ENCODE measurements around the gene UBE2D2.
A peak's percentile ranks its signal among the peaks of the same experiment; 100 is the strongest.

The UBE2D2 gene

DNA sequence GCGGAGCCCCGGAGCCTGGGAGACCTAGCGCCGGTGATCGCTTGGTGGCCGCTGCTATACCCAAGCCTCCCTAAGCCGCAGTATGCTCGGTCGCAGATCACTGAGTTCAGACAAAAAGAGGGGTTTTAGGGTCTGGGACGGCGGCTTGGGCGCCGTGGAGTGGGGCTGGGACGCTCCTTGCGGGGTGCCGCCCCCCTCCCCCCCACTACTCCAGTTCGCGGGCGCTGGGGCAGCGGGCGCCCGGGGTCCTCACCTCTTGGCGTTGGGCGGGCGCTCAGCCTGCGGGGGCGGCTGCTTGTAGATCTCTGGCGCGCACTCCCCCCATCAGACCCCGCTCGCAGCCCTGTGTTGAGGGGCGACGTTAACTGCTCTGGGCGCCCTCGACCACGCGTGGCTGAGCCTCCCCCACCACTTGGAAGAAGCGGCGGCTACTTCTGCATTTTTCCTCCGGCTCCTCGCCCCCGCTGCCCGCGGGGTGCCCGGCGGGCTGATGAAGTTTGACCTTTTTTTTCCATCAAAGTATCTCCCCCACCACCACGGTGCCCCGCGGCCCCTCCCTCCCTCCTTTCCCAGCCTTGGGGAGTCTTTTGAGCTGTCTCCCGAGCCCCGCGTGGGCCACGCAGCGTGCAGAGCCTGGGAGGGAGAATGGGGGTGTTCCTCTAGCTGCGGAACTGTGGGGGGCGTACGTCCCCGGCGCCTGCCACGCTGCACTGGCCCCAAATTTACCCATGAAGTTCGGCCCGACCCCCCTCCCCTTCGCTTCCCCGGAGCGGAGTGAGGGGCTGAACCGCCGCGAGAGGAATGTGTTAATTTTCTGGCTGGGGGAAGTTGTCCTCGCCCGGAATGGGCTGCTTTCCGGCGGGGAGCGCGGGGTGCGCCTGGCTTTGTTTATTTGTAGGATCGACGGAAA lies 88.2 kb downstream of the UBE2D2 start:
- DNase-seq: no peak

DNA sequence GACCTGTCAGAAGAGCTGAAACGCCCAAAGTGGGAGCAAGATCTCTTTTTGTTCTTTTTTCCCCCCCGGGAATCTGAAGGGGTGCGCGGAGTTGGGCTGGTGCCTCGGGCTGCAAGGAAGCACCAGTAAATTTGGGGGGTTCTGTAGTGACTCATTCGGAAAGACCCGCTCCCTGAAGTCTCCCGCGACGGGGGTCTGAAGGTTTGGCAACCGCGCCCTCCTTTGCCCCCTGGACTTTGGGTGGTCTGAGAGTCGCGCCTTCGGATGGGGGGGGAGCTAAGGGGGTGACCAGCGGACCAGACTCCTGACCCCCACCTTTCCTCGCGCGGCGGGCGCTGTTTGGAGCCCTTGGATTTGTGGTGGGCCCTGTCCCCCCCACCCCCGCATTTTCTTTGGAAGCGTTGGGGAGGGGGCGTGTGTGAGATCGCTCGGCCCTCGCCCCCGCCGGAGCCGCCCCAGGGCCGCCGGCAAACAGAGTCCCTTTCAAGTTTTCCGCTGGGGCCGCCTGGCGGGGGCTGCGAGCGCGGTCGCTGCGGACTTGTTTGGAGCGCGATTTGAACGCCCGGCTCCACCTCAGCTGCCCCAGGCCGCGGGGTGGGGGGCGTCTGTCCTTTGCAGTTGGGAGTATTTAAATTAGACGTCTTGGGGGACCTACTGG lies 89.0 kb downstream of the UBE2D2 start:
- DNase-seq: no peak

DNA sequence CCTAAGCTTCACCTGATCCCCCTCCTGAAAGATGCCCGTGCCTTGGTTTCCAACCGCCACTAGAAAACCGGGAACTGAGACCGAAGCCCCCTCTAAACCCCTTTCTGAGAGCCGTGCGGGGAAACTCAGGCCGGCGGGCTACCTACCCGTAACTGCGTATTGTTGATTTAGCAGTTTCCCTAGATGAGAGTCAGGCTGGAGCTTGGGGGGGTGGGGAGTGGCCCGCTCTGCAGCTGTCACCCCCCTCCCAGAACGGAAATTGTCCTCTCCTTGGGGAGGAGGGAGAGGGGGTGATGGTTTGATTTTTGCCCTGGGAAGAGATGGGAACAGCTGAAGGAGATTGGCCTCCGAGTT lies 89.5 kb downstream of the UBE2D2 start:
- no peak for DNase-seq

DNA sequence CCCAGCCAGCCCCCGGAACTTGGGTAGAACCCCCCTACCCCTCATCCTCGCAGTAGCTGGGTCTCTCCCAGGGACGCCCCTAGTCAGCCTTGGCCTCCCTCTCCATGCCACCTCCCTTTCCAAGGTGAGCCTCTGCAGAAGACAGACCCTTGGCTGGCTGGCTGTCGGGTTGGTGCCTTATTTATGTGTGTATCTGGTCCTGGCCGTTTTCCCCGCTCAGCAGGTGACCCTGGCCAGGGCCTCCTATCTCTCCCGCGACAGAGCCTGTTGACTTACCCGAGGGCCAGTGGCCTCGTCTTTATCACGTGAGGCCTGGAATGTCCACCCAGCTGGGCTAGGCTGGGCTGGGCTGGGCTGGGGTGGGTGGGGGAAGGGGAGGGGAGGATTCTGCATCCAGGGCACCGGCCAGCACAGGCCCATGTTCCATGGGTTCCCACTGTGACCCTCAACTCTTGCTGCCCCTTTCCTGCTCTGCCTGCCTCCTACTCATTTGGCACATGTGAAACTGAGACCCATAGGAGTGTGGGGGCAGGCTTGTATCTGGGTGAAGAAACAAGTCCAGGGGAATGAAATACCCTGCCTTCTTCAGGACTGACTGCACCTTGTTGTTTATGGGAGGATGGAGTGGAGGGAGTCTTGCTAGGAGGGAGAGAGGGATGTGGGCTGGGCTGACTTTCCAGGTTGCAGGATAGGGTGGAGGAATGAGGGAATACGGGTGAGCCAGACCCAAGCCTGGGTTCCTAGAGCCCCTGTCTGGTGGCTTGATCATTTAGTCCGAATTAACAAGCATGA lies 90.1 kb downstream of the UBE2D2 start:
- DNase-seq: no peak

DNA sequence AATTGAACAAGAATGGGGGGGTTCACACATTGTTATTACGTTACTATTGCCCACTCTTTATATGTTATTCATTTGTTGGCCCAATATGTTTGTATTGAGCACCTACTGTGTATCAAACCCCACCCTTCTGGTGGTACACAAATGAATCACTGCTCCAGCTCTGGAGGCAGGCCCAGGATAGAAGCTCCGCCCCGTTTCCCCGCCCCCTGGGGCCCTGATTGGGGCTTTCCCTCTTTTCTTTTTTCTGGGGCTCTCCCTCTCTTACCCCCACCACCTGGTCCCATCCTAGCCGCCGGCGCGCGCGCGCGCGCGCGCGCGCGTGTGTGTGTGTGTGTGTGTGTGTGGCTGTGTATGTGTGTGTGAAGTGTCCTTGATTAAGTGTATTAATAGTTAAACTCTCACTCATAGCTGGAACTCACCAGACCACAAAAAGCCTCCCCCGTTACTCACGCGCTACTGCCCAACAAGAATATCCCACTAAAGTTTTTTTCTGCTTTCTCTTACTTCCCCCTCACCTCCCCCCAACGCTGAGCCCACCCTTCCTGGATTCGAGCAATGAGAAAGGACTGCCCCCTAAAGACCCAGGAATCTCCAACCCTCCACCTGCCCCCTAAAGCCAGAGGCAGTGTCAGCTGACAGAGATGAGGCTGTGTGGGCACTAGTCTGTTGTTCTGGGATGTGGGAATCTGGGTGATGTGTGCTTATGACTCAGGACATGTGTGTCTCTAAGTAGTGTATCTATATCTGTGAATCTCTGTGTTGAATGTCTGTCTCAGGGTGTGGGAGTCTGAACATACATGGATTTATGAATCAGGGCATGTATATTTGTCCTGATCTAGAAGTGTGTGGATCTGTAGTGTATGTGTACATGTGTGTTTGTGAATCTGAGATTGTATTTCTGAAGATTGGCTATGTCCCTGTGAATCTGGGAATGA lies 91.0 kb downstream of the UBE2D2 start:
- DNase-seq: peak; percentile 71

DNA sequence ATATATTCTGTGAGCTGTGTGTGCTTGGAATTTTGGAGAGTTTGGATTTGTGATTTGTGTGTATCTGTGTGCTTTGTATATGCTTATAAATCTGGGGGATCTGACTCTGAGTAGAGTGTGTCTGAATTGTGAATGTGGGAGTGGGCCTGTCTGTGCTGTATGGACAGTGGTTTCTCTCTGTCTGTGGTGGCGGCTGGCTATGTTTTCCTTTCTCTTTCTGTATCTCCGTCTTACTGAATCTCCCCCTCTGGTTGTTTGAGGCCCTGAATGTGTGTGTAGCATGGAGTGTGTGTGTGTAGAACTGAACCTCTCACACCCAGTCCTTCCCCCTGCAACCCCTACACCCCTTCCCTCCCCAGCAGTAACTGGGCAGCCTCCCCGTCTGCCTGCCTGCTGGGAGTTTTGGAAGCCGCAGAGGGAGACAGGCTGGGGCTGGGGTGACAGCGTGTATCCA lies 91.7 kb downstream of the UBE2D2 start:
- DNase-seq: no peak

DNA sequence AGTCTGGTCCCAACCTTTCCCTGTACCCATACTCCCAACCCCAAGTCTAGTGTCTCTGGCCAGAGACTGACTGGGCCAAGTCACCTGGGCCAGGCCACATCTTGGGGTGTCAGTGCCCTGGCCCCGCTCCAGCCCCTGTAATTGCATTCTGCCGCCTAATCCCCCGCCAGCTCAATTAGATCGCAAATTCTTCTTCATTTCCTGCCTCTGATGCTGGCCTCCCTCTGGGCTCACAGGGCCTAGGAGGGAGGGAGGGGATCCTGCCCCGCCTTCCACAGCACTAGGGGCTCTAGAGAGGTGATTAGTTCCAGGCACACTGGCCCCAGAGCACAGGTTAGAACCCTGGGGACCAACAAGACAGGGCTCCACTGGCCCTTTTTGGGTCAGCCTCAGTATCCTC lies 92.5 kb downstream of the UBE2D2 start:
- DNase-seq: no peak

DNA sequence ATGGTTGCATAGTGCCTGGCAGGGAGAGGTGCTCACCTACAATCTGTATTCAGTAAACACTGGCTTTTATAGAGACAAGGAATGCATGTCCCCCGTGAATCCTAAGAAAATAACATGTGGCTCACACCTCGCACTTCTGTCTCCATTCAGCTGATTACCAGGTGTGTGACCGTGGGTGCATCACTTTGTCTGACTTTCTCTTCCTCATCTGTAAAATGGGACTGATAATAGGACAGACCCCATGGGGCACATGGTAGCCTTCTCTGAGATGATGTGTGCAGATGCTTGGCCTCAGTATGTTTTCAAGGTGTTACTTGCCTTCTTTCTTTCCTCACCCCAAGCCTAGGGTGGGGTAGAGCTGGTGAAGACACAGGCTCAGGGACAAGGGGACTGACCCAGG lies 93.3 kb downstream of the UBE2D2 start:
- no peak for DNase-seq

DNA sequence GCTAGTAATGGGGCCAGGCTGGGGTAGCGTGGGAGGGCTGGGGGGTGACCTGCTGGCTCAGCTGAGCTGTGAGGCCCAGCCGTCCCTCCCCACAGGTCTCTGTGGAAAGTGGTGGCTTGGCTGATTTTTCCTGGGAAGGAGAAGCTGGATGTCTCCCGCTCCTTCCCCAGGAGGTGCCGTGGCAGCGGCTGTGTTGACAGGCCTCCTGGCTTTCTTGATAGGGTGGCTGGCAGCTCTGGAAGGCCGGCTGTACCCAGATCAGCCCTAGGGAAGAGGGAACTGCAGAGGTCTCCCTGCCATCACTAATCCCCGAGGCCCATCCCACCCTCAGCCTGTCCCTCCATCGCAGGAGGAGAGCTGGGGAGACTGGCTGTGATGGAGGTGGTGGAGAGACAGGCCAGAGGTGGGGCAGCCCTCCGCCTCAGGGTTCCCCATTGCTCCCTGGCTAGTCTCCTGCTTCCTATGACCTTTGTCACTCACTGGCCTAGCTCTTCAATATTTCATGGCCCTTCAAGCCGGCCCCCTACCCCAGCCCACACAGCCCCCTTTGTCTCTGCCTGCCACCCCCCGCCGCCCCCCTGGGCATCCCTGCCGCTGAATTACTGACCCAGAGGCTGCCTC lies 93.8 kb downstream of the UBE2D2 start:
- no peak for DNase-seq

DNA sequence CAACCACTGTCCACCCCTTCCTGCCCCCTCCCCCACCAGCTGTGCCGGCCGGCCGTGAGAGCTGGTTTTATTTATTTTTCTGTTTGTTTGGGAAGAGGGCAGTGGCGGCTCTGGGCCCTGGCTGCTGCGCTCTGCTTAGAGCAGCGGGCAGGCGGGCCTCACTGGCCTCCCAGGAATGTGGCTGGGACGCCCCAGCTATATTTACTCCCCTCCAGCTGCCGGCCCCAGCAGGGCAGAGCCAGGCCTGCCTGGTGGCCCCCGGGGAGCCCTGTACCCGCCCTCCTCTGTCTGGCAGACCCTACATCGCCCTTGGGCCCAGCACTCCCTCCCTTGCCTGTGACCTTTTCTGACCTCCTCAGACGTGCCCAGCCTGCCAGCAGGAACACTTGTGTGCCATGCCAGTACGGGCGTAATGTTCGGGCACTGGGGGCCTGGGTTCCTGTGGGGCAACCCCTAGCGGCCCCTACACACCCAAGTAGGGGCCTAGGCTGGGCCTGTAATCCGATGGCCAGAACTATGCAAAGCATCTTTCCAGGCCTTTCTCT lies 94.7 kb downstream of the UBE2D2 start:
- DNase-seq: no peak

DNA sequence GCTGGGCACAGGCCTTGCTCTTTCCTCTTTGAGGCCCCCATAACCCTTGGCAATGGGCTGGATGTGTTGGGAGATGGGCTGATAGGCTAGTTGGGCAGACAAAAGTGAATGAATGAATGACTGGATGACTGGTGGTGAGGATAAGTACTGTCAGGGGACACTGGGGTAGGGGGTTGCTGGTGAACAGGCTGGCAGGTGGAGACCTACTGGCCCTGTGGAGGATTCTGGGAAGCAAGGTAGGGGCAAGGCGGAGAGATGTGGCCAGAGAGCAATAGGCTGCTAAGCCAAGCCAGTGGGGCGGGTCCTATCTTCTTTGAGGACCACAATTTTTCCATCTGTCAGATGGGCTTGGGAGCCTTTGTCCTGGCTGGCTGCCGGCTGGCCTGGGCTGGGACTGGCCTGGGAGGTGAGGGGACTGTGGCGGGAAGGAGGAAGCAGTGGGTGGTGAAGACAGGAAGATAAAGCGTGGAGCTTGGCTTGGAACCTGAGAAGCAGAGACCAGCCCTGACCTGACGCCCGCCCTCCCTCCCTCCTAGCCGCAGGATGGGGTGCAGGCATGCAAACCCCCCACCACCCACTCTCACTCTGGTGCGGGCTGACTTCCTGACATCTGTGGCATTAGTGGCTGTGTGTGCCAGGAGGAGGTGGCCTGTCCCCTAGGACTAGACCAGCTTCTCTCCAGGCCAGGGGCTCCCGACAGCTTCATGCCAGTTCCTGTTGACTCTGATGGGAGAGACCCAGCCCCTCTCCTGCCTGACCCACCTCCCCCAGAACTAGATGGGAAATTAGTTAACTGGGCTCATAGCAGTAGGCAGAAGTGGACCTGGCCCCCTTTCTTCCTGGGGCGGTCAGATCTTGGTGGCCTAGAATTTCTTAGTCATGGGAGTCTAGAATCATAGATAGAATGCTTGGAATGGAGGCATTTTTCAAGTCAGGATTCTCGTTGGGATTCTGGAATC lies 96.5 kb downstream of the UBE2D2 start:
- no peak for DNase-seq

DNA sequence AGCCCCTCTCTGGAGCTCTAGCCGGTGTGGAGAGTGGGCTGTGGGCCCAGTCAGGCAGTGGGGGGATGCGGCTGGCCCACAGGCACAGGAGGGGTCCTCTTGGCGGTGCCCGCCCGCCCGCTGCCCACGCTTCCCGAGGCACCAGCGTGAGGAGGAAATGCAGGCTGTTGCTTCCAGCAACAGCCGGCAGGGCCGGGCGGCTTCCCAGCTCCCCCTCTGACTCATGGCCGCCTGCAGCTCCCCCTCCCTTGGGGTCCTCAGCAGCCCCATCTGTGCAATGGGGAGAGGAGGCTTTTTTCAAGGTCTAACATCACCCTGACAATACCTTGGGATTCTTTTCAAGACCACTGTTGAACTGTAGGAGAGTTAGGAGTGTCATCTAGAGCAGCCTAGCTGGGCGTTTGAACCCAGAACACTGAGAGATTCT lies 97.4 kb downstream of the UBE2D2 start:
- no peak for DNase-seq

DNA sequence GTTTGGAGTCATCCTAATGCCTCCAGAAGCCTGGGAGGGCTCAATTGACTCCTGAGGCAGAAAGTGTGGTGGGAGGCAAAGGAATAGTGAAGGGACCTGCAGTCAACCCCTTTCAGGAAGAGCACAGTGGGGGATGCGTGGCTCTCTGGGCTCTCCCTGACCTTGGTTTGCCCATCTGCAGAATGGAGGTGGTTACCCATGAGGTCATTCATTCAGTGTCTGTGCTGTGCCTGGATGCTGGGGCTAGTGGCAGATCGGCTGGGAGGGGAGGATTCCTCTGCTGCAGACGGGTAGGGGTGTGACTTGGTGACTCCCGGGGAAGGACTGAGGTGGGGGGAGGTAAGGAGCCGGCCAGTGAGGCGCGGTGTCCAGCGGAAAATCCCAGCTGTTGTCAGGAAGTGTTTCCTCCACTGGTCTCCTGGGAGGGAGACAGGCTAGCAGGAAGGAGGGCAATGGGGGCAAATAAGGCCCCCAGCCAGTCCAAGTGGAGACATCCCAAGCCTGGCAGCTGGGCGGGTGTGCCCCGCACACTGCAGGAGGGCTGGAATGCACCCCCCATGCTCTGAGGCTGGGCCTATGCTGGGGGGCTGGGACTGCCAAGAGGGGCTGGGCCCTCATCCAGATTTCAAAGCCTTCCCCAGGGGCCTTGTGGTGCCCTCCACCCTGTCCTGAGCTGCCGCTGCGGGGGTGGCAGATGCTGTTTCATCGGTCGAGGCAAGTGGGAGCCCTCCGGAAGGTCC lies 98.0 kb downstream of the UBE2D2 start:
- DNase-seq: no peak

DNA sequence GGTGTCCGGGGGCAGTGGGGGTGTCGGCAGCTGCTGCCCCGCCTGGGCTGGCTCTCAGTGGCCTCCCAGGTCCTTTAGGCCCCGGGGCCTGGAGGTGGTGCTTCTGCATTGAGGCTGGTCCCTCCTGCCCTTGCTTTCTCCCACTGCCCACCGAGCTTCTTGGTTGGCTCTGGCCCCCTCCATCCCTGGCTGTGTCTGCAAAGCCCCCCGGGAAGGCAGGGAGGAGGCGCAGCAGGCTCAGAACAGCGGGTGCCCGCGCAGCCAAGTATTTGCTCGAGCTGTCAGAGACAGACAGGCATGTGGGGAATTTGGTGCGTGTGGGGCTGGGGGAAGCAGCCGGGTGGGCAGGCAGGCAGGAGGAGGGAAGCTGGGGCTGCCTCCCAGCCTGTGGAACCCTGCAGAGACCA lies 98.6 kb downstream of the UBE2D2 start:
- no peak for DNase-seq

DNA sequence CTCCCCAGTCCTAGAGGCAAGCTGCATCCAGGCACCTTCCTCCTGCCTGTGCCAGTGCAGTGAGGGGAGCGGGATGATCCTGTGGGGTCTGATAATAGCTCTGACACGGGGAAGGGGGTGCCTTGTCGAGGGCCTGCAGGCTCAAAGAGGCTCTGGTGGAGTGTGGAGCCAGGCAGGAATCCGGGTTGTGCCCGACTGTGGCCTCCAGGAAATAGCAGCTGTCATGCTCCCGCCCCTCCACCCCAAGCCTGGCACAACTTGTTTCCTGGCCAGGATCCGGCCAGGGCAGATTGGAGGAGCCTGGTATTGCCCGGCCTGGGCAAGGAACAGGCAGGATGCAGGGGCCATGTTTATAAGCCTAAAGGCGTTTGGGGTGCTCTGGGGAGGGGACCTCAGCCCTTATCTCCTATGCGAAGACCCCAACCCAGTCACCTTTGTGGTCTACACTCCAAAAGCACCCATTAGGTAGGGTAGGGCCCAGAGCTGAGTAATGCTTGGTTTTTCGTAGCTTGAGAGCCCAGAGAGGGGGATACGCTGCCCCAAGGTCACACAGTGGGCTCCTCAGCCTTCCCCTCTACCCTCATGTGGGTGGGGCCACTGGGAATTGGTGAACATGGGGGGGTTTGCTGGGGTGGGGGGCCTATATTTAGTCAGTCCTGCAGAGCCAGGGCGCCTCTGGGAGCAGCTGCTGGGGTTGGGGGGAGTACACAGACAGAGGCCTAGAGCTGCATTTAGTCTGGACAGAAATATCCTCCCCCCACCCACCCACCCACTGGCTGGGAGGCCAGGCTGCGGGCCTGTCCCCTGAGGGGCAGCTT lies 99.2 kb downstream of the UBE2D2 start:
- DNase-seq: no peak

DNA sequence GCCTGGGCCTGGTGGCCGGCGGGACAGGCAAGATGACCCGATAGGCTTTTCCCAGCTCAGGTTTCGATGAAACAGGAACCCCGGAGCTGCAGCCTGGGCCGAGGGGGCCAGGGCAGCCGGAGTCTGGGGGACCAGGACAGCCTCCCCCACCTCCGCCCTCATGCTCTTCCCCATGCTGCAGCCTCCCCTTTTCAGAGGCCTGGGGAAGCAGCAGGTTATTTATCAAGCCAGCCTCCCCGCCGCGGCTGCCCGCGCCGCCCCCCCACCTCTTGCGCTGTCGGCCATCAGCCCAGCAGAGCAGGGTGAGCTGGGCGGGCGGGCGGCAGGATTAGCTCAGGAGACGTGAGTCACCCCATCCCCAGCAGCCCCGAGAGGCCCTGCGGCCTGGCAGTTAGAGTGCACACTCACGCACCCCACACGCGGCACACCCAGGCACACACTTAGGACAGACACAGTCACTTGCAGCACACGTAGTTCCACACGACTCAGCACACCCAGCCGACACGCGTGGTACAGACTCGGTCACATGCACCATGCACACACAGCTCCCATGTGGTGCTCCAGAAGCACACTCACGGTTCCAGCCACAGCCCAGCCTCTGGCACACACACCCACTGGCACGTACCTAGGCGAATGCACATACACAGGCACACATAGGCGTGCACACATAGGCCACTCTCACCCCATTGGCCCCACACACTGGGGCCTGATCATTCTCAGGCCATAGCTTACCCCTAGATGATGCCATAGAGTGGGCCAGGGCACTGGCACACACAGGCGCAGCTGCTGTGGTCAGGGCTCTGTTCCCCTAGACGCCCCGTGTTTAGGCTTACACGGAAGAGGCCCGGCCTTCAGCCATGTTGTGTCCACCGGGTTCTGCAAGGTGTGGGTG lies 100.0 kb downstream of the UBE2D2 start:
- peak; percentile 28 for DNase-seq

DNA sequence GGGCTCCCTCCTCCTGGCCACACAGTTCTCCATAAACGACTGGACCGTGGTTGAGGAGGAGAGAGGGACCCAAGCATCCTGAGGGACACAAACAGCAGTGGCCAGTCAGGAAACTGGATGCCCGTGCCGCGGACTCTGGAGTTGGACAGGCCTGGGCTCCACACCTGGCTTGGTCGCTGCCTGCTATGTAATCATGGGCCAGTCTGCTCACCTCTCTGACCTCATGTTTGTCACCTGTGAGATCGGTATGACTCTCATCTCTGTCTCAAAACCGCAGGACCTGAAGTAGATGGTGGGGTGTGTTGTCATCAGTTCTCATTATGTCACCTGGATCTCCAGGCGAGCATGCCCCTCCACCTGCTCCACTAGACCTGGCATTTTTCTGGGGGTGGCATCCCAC lies 101.5 kb downstream of the UBE2D2 start:
- no peak for DNase-seq

All from CD4-positive, alpha-beta T cell treated with Interleukin-4 for 4 hours (primary cell).